ENCODE measurements around the gene KCNK4. TPM values are rescaled to one million over a fixed set of nuclear protein-coding genes. Genes with fewer than 3 reads are reported as not detected.
A peak's percentile ranks its signal among the peaks of the same experiment; 100 is the strongest.

Gene KCNK4
- total and polyA plus RNA-seq, 2 of the 13 experiments (the other 11 are each of a cell fraction or from before 2014, with no cell fraction given) = not detected

GRCh38 chr11:64305075-64305690, 14.1 kb downstream of the KCNK4 start, which contains the start of gene ESRRA (continued):
- TF ChIP-seq ETV5 (CRISPR knock-in tag; IDR thresholded peaks at IDR 0.05; ENCODE audit: borderline replicate concordance) (0 out of 2 replicates have a peak, but pooled peaks have one; percentile 11), ZNF713 (CRISPR knock-in tag; IDR thresholded peaks at IDR 0.05) (no peak), ZFYVE20 (CRISPR knock-in tag; IDR thresholded peaks at IDR 0.05; ENCODE audit: borderline replicate concordance, low read depth) (no peak), ZNF646 (CRISPR knock-in tag; IDR thresholded peaks at IDR 0.05) (no peak), ZNF331 (CRISPR knock-in tag; IDR thresholded peaks at IDR 0.05) (0 out of 2 replicates have a peak, but pooled peaks have one; percentile 10), CEBPG (CRISPR knock-in tag; IDR thresholded peaks at IDR 0.05) (peak; percentile 81), DRAP1 (CRISPR knock-in tag; IDR thresholded peaks at IDR 0.05) (peak; percentile 27; the same call in 1 of the 2 replicates), PRMT3 (CRISPR knock-in tag; IDR thresholded peaks at IDR 0.05; ENCODE audit: borderline replicate concordance, low read depth) (no peak; the same call in 1 of the 2 replicates), PCBP2 (optimal IDR thresholded peaks at IDR 0.05; ENCODE audit: low read depth, low read length, poor library complexity, severe bottlenecking) (no peak), POLR2A (IDR thresholded peaks at IDR 0.05; ENCODE audit: insufficient read depth in 1 of 2, low read depth in 2 of 2, low read length in 2 of 2) (peak in 1 of 2 experiments; percentile 20; a peak in 2 of 4 replicates), PAF1 (CRISPR knock-in tag; IDR thresholded peaks at IDR 0.05) (no peak), ELF4 (CRISPR knock-in tag; IDR thresholded peaks at IDR 0.05; ENCODE audit: borderline replicate concordance) (0 out of 2 replicates have a peak, but pooled peaks have one; percentile 1), TCF12 (IDR thresholded peaks at IDR 0.05) (no peak), TCF12 (CRISPR knock-in tag; IDR thresholded peaks at IDR 0.05) (no peak), ZNF619 (CRISPR knock-in tag; IDR thresholded peaks at IDR 0.05) (no peak), ZBED4 (CRISPR knock-in tag; IDR thresholded peaks at IDR 0.05; ENCODE audit: borderline replicate concordance) (no peak), NFYC (CRISPR knock-in tag; IDR thresholded peaks at IDR 0.05) (peak; percentile 46), CC2D1A (CRISPR knock-in tag; IDR thresholded peaks at IDR 0.05) (no peak), GZF1 (CRISPR knock-in tag; IDR thresholded peaks at IDR 0.05) (no peak), MYC (CRISPR knock-in tag; IDR thresholded peaks at IDR 0.05; ENCODE audit: borderline replicate concordance) (no peak; the same call in 1 of the 2 replicates)

All from HepG2 (cell line).